LNCAP (cell line): ENCODE measurements around the gene LMBR1L.

Experiments used
- TF ChIP-seq, protein P1 (sequence below): fragments of 450-650 bp; IDR thresholded peaks from 2 replicates; pipeline ENCODE4 v1.5.1; 2017; ENCODE audit warnings: mild to moderate bottlenecking

LMBR1L gene

DNA sequence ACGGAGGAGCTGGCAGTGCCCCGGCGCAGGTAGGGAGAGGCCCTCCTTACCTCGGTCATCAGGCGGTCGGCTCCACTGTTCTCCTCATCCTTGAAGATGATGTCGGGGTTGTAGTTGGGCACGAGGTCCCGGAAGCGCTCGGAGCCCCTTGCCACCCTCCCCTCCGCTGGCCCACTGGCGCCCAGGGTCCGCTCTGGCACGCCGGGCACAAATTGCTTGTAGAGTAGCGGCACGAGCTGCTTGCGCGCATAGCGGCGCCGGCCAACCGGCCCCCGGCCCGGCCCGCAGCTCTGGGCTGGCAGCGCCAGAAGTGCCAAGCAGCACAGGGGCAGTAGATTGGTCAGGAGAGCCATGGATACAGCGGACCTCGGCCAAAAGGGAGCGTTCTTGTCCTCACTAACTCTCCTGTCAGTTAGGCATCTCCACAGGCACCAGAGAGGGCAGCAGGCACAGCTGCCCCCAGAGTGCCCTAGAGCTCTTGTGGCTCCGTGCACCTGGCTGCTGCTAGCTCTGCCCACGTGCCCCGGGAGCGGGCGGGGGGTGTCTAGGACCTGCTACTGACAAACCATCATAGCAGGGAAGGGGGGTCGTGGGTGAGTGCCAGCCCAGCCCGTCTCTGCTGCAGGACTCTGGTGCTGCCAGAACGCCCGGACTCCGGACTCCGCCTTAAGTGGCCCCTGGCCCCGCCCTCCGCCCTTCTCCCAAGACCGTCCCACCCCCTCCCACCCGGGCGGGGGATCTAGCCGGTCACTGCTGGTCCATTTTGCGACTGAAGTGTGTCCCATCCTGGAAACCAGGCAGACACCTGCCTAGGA is 16.3 kb downstream of the LMBR1L start, which contains the start of gene DHH:
Gene DHH, minus strand, starts transcription at position 642 of the 815 bp plus-strand sequence. Its CDS starts 289 bp downstream, at position 353.
- TF ChIP-seq, protein P1, sequence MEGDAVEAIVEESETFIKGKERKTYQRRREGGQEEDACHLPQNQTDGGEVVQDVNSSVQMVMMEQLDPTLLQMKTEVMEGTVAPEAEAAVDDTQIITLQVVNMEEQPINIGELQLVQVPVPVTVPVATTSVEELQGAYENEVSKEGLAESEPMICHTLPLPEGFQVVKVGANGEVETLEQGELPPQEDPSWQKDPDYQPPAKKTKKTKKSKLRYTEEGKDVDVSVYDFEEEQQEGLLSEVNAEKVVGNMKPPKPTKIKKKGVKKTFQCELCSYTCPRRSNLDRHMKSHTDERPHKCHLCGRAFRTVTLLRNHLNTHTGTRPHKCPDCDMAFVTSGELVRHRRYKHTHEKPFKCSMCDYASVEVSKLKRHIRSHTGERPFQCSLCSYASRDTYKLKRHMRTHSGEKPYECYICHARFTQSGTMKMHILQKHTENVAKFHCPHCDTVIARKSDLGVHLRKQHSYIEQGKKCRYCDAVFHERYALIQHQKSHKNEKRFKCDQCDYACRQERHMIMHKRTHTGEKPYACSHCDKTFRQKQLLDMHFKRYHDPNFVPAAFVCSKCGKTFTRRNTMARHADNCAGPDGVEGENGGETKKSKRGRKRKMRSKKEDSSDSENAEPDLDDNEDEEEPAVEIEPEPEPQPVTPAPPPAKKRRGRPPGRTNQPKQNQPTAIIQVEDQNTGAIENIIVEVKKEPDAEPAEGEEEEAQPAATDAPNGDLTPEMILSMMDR: no peak

GRCh38 chr12:49093792-49094159 is 16.9 kb downstream of the LMBR1L start:
- TF ChIP-seq, protein P1: no peak

- TF ChIP-seq, protein P1: no peak
Measured at GRCh38 chr12:49092816-49093406, 17.7 kb downstream of the LMBR1L start.

- TF ChIP-seq, protein P1: peak; percentile 26; the same call in 1 of the 2 replicates
Measured at GRCh38 chr12:49092086-49092815, 18.4 kb downstream of the LMBR1L start.

- TF ChIP-seq, protein P1: no peak
Measured at GRCh38 chr12:49091836-49092085, 18.9 kb downstream of the LMBR1L start.

- TF ChIP-seq, protein P1: no peak
Measured at GRCh38 chr12:49091056-49091835, 19.4 kb downstream of the LMBR1L start.
